HepG2 (cell line): ENCODE results near the gene ABHD6. TPM values are rescaled to one million over a fixed set of nuclear protein-coding genes. Genes with fewer than 3 reads are reported as not detected.

ENCODE experiments used
- CSRNP2 ChIP-seq: sonication (generic); formaldehyde crosslinking; conservative IDR thresholded peaks from 2 replicates; pipeline ENCODE4 v1.8.0; 2022; ENCODE audit warnings: low read depth, missing genetic modification reagents
- GATAD2A ChIP-seq: IDR thresholded peaks from 2 replicates; pipeline ENCODE4 v1.6.1; 2016
- HNRNPUL1 ChIP-seq: fragments of 200-400 bp; formaldehyde crosslinking; IDR thresholded peaks from 2 replicates; pipeline ENCODE4 v1.6.1; 2017; ENCODE audit warnings: low read depth, mild to moderate bottlenecking, low read length, moderate library complexity
- NCOA5 ChIP-seq: sonication (generic); formaldehyde crosslinking; IDR thresholded peaks from 2 replicates; pipeline ENCODE4 v1.4.0; 2020; ENCODE audit warnings: missing genetic modification reagents
- NFE2 ChIP-seq: sonication (generic); formaldehyde crosslinking; IDR thresholded peaks from 2 replicates; pipeline ENCODE4 v1.4.0; 2020; ENCODE audit warnings: missing genetic modification reagents
- ONECUT2 ChIP-seq: sonication (generic); formaldehyde crosslinking; IDR thresholded peaks from 2 replicates; pipeline ENCODE4 v1.4.0; 2020; ENCODE audit warnings: missing genetic modification reagents
- SRY ChIP-seq: sonication (generic); formaldehyde crosslinking; IDR thresholded peaks from 2 replicates; pipeline ENCODE4 v1.8.0; 2022; ENCODE audit warnings: mild to moderate bottlenecking, missing genetic modification reagents
- TFE3 ChIP-seq: IDR thresholded peaks from 2 replicates; pipeline ENCODE4 v1.6.1; 2016
- TGIF2 ChIP-seq: IDR thresholded peaks from 2 replicates; pipeline ENCODE4 v1.6.1; 2016; ENCODE audit warnings: control low read depth, missing compliant biosample characterization
- ZFP1 ChIP-seq: IDR thresholded peaks from 2 replicates; pipeline ENCODE4 v1.6.1; 2016
- ZNF34 ChIP-seq: sonication (generic); formaldehyde crosslinking; IDR thresholded peaks from 2 replicates; pipeline ENCODE4 v1.4.0; 2020; ENCODE audit warnings: mild to moderate bottlenecking, missing genetic modification reagents, borderline replicate concordance
- ZNF552 ChIP-seq: sonication (generic); formaldehyde crosslinking; IDR thresholded peaks from 2 replicates; pipeline ENCODE4 v1.9.0; 2022; ENCODE audit warnings: missing genetic modification reagents, mild to moderate bottlenecking, borderline replicate concordance
- ZNF775 ChIP-seq: sonication (generic); formaldehyde crosslinking; IDR thresholded peaks from 2 replicates; pipeline ENCODE4 v1.4.0; 2020; ENCODE audit warnings: missing genetic modification reagents, mild to moderate bottlenecking, moderate library complexity, borderline replicate concordance
- ZSCAN5A ChIP-seq: sonication (generic); formaldehyde crosslinking; IDR thresholded peaks from 2 replicates; pipeline ENCODE4 v1.8.0; 2022; ENCODE audit warnings: mild to moderate bottlenecking, missing genetic modification reagents, borderline replicate concordance
- ZUFSP ChIP-seq: sonication (generic); formaldehyde crosslinking; IDR thresholded peaks from 2 replicates; pipeline ENCODE4 v1.9.0; 2021; ENCODE audit warnings: missing genetic modification reagents, mild to moderate bottlenecking, borderline replicate concordance
- polyA plus RNA-seq, 8 experiments: library from polyadenylated mRNA; depleted of rRNA in 3 of 8; stranded (reverse) in 7 of 8; unstranded in 1 of 8; fragments of >200 nt; fragmentation: Illumina TruSeq in 4 of 8; extraction: Trizol in 4 of 8; gene quantifications; 2 replicates each; pipeline versions ENCODE4 v1.2.1 to v1.2.3, GENCODE V29; 2011 to 2016; ENCODE audit warnings: low read depth in 4 of 8, missing spikeins in 1 of 8, mixed read lengths in 1 of 8; ENCODE audit not compliant: insufficient read depth in 1 of 8
- total RNA-seq, 5 experiments: library from RNA; depleted of rRNA; stranded (reverse); fragments of >200 nt; fragmentation: Illumina TruSeq; extraction: Trizol; gene quantifications; 2 replicates each; pipeline ENCODE4 v1.2.3, GENCODE V29; 2016; ENCODE audit warnings: low read depth in 1 of 5
- TF ChIP-seq, protein P1 (sequence below): sonication (generic); formaldehyde crosslinking; IDR thresholded peaks from 2 replicates; pipeline ENCODE4 v1.4.0; 2020; ENCODE audit warnings: missing genetic modification reagents

ABHD6 gene
- total and polyA plus RNA-seq, 2 of the 13 experiments (the other 11 are each of a cell fraction or from before 2014, with no cell fraction given) = 9.0 to 17.2 TPM

DNA sequence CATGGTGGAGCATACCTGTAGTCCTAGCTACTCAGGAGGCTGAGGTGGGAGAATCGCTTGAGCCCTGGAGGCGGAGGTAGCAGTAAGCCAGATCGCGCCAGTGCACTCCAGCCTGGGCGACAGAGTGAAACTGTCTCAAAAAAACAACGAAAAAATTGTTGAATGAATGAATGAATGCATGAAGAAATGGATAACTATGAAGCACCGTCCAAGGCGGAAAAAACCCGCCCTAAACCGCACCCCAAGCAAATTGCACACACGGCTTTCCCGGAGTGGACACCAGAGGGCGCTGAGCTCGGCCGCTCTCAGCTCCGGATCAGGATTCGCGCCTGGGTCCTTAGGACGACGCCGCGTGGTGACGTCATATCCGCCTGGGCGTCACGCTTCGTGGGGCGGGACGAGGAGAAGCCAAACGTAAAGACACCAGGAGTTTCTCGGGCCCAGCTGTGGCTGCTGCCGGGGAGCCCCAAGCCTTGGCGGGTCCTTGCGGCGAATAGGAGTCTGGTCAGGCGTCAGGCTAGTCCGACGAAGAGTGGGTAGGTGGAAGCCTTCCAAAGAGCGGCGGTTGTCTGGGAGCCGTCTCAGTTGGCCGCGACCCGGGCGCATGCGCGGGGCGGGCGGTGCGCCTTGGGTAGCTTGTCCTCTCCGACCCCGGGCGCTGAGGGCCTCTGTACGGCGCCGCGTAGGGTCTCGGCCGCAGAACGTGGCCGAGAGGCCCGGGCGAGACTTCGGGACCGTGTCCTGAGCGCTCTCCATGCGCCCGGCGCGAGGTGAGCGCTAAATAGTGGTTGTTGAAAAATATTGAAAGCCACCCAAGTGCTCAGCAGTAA lies 68.5 kb downstream of the ABHD6 start, which contains the start of the genes HTD2 and RPP14 (continued):
- TF ChIP-seq CSRNP2 (CRISPR knock-in tag) (no peak), ZNF775 (CRISPR knock-in tag) (no peak), ZSCAN5A (CRISPR knock-in tag) (peak; percentile 90; the same call in 1 of the 2 replicates), ONECUT2 (CRISPR knock-in tag) (no peak), ZNF34 (CRISPR knock-in tag) (no peak), ZUFSP (CRISPR knock-in tag) (no peak), ZFP1 (peak; percentile 73; the same call in 1 of the 2 replicates), GATAD2A (CRISPR knock-in tag) (peak; percentile 82), TFE3 (peak; percentile 48), NFE2 (CRISPR knock-in tag) (no peak), ZNF552 (no peak), SRY (CRISPR knock-in tag) (peak; percentile 94), HNRNPUL1 (0 out of 2 replicates have a peak, but pooled peaks have one; percentile 27), NCOA5 (CRISPR knock-in tag) (no peak), TGIF2 (peak; percentile 73; the same call in 1 of the 2 replicates)
- TF ChIP-seq, protein P1, sequence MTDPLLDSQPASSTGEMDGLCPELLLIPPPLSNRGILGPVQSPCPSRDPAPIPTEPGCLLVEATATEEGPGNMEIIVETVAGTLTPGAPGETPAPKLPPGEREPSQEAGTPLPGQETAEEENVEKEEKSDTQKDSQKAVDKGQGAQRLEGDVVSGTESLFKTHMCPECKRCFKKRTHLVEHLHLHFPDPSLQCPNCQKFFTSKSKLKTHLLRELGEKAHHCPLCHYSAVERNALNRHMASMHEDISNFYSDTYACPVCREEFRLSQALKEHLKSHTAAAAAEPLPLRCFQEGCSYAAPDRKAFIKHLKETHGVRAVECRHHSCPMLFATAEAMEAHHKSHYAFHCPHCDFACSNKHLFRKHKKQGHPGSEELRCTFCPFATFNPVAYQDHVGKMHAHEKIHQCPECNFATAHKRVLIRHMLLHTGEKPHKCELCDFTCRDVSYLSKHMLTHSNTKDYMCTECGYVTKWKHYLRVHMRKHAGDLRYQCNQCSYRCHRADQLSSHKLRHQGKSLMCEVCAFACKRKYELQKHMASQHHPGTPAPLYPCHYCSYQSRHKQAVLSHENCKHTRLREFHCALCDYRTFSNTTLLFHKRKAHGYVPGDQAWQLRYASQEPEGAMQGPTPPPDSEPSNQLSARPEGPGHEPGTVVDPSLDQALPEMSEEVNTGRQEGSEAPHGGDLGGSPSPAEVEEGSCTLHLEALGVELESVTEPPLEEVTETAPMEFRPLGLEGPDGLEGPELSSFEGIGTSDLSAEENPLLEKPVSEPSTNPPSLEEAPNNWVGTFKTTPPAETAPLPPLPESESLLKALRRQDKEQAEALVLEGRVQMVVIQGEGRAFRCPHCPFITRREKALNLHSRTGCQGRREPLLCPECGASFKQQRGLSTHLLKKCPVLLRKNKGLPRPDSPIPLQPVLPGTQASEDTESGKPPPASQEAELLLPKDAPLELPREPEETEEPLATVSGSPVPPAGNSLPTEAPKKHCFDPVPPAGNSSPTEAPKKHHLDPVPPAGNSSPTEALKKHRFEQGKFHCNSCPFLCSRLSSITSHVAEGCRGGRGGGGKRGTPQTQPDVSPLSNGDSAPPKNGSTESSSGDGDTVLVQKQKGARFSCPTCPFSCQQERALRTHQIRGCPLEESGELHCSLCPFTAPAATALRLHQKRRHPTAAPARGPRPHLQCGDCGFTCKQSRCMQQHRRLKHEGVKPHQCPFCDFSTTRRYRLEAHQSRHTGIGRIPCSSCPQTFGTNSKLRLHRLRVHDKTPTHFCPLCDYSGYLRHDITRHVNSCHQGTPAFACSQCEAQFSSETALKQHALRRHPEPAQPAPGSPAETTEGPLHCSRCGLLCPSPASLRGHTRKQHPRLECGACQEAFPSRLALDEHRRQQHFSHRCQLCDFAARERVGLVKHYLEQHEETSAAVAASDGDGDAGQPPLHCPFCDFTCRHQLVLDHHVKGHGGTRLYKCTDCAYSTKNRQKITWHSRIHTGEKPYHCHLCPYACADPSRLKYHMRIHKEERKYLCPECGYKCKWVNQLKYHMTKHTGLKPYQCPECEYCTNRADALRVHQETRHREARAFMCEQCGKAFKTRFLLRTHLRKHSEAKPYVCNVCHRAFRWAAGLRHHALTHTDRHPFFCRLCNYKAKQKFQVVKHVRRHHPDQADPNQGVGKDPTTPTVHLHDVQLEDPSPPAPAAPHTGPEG (CRISPR knock-in tag) = no peak
